Naive B cell (primary cell): ENCODE measurements around the gene RAB26. TPM values are rescaled to one million over a fixed set of nuclear protein-coding genes. Genes with fewer than 3 reads are reported as not detected.
A peak's percentile ranks its signal among the peaks of the same experiment; 100 is the strongest.
"Not testable (repeated sequence)": the region's sequence is repeated elsewhere in the genome, so short reads cannot be mapped to it uniquely, and the experiment has no call there.

ENCODE experiments used
- ATAC-seq, 2 donors: fragments of 150-1000 bp; cut with Tn5 transposase; 2 replicates each; pipeline ENCODE4 v1.10.0; 2021; ENCODE audit warnings: low read depth in 2 of 2, mild to moderate bottlenecking in 2 of 2, moderate library complexity in 2 of 2
- DNase-seq: peaks from one replicate; pipeline ENCODE4 v3.0.0; 2022
- H3K27ac Mint-ChIP-seq, 6 donors: one replicate each; pipeline ENCODE4 v1.8.0; 2020 to 2022; ENCODE audit warnings: mild to moderate bottlenecking in 6 of 6, mixed read lengths in 6 of 6, moderate library complexity in 5 of 6, inconsistent platforms in 2 of 6
- H3K27me3 Mint-ChIP-seq, 3 donors: one replicate each; pipeline ENCODE4 v1.8.0; 2021 to 2022; ENCODE audit warnings: mixed read lengths in 3 of 3, mild to moderate bottlenecking in 1 of 3
- H3K36me3 Mint-ChIP-seq, 2 donors: one replicate each; pipeline ENCODE4 v1.8.0; 2020 to 2022; ENCODE audit warnings: mixed read lengths in 2 of 2, inconsistent platforms in 1 of 2, mild to moderate bottlenecking in 1 of 2
- H3K4me1 Mint-ChIP-seq, 3 donors: one replicate each; pipeline ENCODE4 v1.8.0; 2020 to 2022; ENCODE audit warnings: mixed read lengths in 3 of 3, inconsistent platforms in 1 of 3, mild to moderate bottlenecking in 1 of 3, moderate library complexity in 1 of 3
- H3K4me3 Mint-ChIP-seq, 8 donors: one replicate each; pipeline ENCODE4 v1.8.0; 2020 to 2022; ENCODE audit warnings: mild to moderate bottlenecking in 8 of 8, mixed read lengths in 8 of 8, moderate library complexity in 8 of 8, inconsistent platforms in 2 of 8
- H3K9me3 Mint-ChIP-seq, 7 donors: one replicate each; pipeline ENCODE4 v1.8.0; 2020 to 2022; ENCODE audit warnings: mixed read lengths in 7 of 7, mild to moderate bottlenecking in 5 of 7, inconsistent platforms in 2 of 7, moderate library complexity in 1 of 7
- polyA plus RNA-seq, 6 donors: library from polyadenylated mRNA; unstranded; fragments of 300-500 nt; fragmentation: Illumina TruSeq; gene quantifications; one replicate each; pipeline ENCODE4 v1.2.3, GENCODE V29; 2021; ENCODE audit warnings: low read depth in 6 of 6

RAB26 gene
- polyA plus RNA-seq, 6 donors from 2014 or later: 0.66 to 2.7 (median 1.4) TPM; not detected in 1

GRCh38 chr16:2111009-2111353, 37.4 kb upstream of the RAB26 start:
- H3K4me3 Mint-ChIP-seq, H3K4me1 Mint-ChIP-seq, H3K27ac Mint-ChIP-seq, ATAC-seq, H3K27me3 Mint-ChIP-seq, H3K36me3 Mint-ChIP-seq, DNase-seq, H3K9me3 Mint-ChIP-seq: not testable (repeated sequence)

GRCh38 chr16:2111412-2112335, 36.8 kb upstream of the RAB26 start:
- not testable (repeated sequence) for H3K4me1 Mint-ChIP-seq, H3K27me3 Mint-ChIP-seq, ATAC-seq, H3K36me3 Mint-ChIP-seq, H3K4me3 Mint-ChIP-seq, H3K27ac Mint-ChIP-seq, DNase-seq, H3K9me3 Mint-ChIP-seq

- H3K27me3 Mint-ChIP-seq, ATAC-seq, H3K27ac Mint-ChIP-seq, H3K4me1 Mint-ChIP-seq, H3K36me3 Mint-ChIP-seq, H3K4me3 Mint-ChIP-seq, H3K9me3 Mint-ChIP-seq, DNase-seq: not testable (repeated sequence)
Observed at GRCh38 chr16:2112539-2113106, 35.8 kb upstream of the RAB26 start.

DNA sequence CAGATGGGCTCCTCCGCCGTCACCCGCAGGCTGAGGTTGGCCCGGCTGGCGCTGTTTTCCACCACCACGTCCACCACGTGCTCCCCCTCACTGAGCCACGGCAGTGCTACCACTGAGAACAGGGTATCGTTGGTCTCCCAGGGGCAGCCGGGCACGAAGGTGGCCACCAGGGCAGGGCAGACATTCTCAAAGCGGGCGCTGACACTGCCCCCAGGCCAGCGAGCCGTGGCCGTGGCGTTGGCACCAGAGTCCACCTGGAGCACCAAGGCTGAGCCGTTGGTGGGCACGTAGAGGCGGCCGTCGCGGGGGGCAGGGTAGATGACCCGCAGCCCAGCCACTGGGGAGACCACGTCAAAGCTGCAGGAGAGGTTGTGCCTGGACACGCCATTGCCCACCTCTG, 34.2 kb upstream of the RAB26 start:
- H3K4me3 Mint-ChIP-seq, ATAC-seq, DNase-seq, H3K27me3 Mint-ChIP-seq, H3K27ac Mint-ChIP-seq, H3K4me1 Mint-ChIP-seq, H3K36me3 Mint-ChIP-seq, H3K9me3 Mint-ChIP-seq: not testable (repeated sequence)

DNA sequence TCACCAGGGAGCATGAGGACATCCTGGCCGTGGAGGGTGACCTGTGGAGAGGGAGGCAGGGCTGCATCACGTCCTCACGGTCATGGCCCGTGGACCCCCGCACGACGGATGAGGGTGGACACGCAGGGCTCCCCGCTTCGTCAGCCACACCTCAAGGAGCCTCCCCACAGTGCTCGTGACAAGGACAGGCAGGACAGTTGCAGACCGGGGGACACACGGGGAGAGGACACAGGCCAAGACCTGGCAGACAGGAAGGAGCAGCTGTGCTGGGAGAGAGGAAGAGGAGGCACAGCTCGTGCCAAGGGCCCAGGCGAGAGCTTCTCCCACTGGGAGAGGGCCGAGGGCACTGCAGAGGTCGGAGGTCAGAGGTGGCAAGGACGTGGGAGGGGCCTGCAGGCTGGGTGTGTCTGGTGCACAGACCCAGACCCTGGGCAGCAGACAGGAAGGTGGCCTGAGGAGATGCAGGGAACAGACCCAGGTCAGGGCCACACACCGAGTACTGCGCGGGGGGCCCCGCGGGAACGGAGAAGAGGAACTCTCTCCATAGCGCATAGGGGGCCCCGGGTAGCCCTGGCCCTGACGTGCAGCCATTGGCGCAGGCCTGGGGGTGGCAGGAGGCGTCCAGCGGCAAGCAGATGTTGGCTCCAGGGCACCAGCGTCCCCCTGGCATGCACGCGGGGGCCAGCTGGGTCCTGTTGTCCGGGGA, 33.4 kb upstream of the RAB26 start:
- not testable (repeated sequence) for H3K27me3 Mint-ChIP-seq, DNase-seq, ATAC-seq, H3K4me3 Mint-ChIP-seq, H3K9me3 Mint-ChIP-seq, H3K36me3 Mint-ChIP-seq, H3K4me1 Mint-ChIP-seq
- H3K27ac Mint-ChIP-seq: peak overlapping the region in 1 of 6 donors; percentile 63

- Mint-ChIP-seq H3K4me3 (no peak overlapping the region), H3K9me3 (no peaks in the 10 kb centered on the region), H3K4me1 (peaks cover 5 to 6% (median 5%) of the 10 kb centered on the region in 3 donors), H3K27me3 (no peaks in the 10 kb centered on the region), H3K27ac (no peak overlapping the region), H3K36me3 (no peaks in the 10 kb centered on the region)
- DNase-seq (no peak), ATAC-seq (no peak)
Observed at GRCh38 chr16:2115591-2115973, 32.8 kb upstream of the RAB26 start.

GRCh38 chr16:2116428-2116827, 32.0 kb upstream of the RAB26 start:
- DNase-seq, H3K4me3 Mint-ChIP-seq, H3K27me3 Mint-ChIP-seq, H3K27ac Mint-ChIP-seq, H3K36me3 Mint-ChIP-seq, ATAC-seq, H3K9me3 Mint-ChIP-seq: not testable (repeated sequence)
- H3K4me1 Mint-ChIP-seq: peaks cover 8 to 10% (median 9%) of the 10 kb centered on the region in 3 donors

- H3K27me3 Mint-ChIP-seq: not testable (repeated sequence)
Observed at GRCh38 chr16:2117341-2117740, 31.1 kb upstream of the RAB26 start.

GRCh38 chr16:2117960-2118722, 30.3 kb upstream of the RAB26 start:
- ATAC-seq, H3K36me3 Mint-ChIP-seq, H3K27me3 Mint-ChIP-seq, DNase-seq, H3K9me3 Mint-ChIP-seq, H3K4me3 Mint-ChIP-seq, H3K27ac Mint-ChIP-seq: not testable (repeated sequence)
- H3K4me1 Mint-ChIP-seq: peaks cover 9 to 13% (median 9%) of the 10 kb centered on the region in 3 donors

More at GRCh38 chr16:2117341-2117740, 31.1 kb upstream of the RAB26 start:
- ATAC-seq, H3K36me3 Mint-ChIP-seq, DNase-seq, H3K4me3 Mint-ChIP-seq, H3K27ac Mint-ChIP-seq, H3K9me3 Mint-ChIP-seq: not testable (repeated sequence)
- peaks cover 9 to 13% (median 9%) of the 10 kb centered on the region in 3 donors for H3K4me1 Mint-ChIP-seq

GRCh38 chr16:2121325-2121724, 27.1 kb upstream of the RAB26 start:
- H3K4me1 Mint-ChIP-seq: peaks cover 9 to 24% (median 19%) of the 10 kb centered on the region in 3 donors
- H3K4me3 Mint-ChIP-seq, H3K27ac Mint-ChIP-seq, DNase-seq, H3K36me3 Mint-ChIP-seq, H3K27me3 Mint-ChIP-seq, H3K9me3 Mint-ChIP-seq: not testable (repeated sequence)
- ATAC-seq: peak; percentile 57 to 66

DNA sequence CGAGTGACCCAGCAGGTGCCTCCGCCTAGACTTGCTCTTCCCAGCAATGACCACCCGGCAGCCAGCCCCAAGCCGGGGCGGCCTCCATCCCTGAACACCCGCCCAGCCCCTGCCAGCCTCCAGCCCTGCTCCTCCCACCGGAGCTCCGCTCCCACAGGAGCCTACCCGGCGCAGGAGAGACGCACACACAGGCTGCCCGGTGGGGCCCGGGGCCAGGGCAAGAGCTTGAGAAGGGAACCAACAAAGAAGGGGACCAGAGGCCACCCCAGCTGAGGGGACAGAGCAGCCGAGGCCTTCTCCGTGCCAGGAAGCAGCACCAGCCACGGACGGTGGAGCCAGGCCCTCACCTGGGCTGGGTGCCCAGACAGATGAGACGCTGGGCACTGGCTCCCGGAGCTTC, 26.6 kb upstream of the RAB26 start:
- Mint-ChIP-seq H3K4me1 (peaks cover 10 to 25% (median 24%) of the 10 kb centered on the region in 3 donors), H3K27me3 (no peaks in the 10 kb centered on the region), H3K4me3 (no peak overlapping the region), H3K9me3 (no peaks in the 10 kb centered on the region), H3K27ac (no peak overlapping the region), H3K36me3 (no peaks in the 10 kb centered on the region)
- DNase-seq (no peak), ATAC-seq (no peak)

- DNase-seq (no peak), ATAC-seq (no peak)
- Mint-ChIP-seq H3K27me3 (no peaks in the 10 kb centered on the region), H3K27ac (peak overlapping the region in 1 of 6 donors; percentile 36), H3K4me1 (peaks cover 14 to 30% (median 29%) of the 10 kb centered on the region in 3 donors), H3K36me3 (no peaks in the 10 kb centered on the region), H3K9me3 (no peaks in the 10 kb centered on the region), H3K4me3 (peak overlapping the region in 1 of 8 donors; percentile 21)
Observed at GRCh38 chr16:2122429-2122828, 26.0 kb upstream of the RAB26 start.

DNA sequence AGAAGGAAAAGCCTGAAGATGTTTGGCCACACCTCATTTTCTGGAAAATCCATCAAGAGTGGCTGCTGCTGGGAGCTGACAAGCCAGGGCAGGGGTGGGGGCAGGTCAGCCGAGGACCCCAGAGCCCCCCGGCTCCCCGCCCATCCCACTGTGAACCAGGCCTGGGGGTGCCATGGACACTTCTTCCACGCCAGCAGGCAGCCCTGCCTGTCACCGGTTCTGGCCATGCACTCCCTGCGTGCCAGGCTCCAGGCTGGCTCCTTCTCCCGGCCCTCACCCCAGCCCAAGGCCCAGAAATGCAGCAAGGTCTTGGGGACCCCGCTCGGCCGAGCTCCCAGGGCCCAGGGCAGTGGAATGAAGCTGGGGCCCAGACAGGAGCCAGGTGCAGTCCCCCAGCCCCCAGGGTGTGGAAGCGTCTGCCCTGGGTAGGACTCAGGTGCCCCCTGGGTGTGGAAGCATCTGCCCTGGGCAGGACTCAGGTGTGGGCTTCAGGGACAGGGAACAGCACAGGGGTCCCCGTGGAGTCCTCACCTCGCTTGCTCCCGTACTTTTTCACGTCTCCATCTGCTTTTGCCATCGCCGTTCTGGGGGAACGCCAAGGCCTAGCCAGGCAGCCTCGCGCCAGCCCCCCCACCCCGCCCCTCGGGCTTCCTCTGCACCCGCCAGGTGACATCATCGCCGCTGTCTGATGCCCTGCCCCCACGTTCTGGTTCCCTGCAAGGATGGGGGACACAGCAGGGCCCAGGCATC, 25.3 kb upstream of the RAB26 start:
- not testable (repeated sequence) for H3K9me3 Mint-ChIP-seq, DNase-seq

More for the DNA sequence above, 25.3 kb upstream of the RAB26 start:
- H3K27ac Mint-ChIP-seq, H3K27me3 Mint-ChIP-seq, H3K36me3 Mint-ChIP-seq, ATAC-seq, H3K4me3 Mint-ChIP-seq: not testable (repeated sequence)
- H3K4me1 Mint-ChIP-seq: peaks cover 14 to 33% (median 29%) of the 10 kb centered on the region in 3 donors
